HEK293T (cell line): ENCODE measurements around the gene LPAR3.

ENCODE experiments used
- ARNT ChIP-seq: fragments of 450-650 bp; IDR thresholded peaks from 2 replicates; pipeline ENCODE4 v1.6.1; 2017; ENCODE audit warnings: mild to moderate bottlenecking
- BHLHE40 ChIP-seq: fragments of 450-650 bp; IDR thresholded peaks from 2 replicates; pipeline ENCODE4 v1.6.1; 2016; ENCODE audit warnings: mild to moderate bottlenecking, moderate library complexity, borderline replicate concordance
- ELF4 ChIP-seq: fragments of 450-650 bp; IDR thresholded peaks from 2 replicates; pipeline ENCODE4 v1.6.1; 2017; ENCODE audit warnings: antibody characterized with exemption
- FOXA1 ChIP-seq: fragments of 450-650 bp; IDR thresholded peaks from 2 replicates; pipeline ENCODE4 v1.6.1; 2016; ENCODE audit warnings: mild to moderate bottlenecking
- FOXK2 ChIP-seq: fragments of 450-650 bp; IDR thresholded peaks from 2 replicates; pipeline ENCODE4 v1.6.1; 2016; ENCODE audit warnings: mild to moderate bottlenecking
- FOXM1 ChIP-seq: fragments of 450-650 bp; IDR thresholded peaks from 2 replicates; pipeline ENCODE4 v1.6.1; 2017; ENCODE audit warnings: mild to moderate bottlenecking, borderline replicate concordance
- L3MBTL2 ChIP-seq: fragments of 450-650 bp; conservative IDR thresholded peaks from 2 replicates; pipeline ENCODE4 v1.6.1; 2016; ENCODE audit warnings: mild to moderate bottlenecking
- SP1 ChIP-seq: fragments of 450-650 bp; IDR thresholded peaks from 2 replicates; pipeline ENCODE4 v1.6.1; 2017
- SUZ12 ChIP-seq: fragments of 450-650 bp; IDR thresholded peaks from 2 replicates; pipeline ENCODE4 v1.6.1; 2016; ENCODE audit warnings: mild to moderate bottlenecking
- TARDBP ChIP-seq: fragments of 450-650 bp; IDR thresholded peaks from 2 replicates; pipeline ENCODE4 v1.6.1; 2016

GRCh38 chr1:84933011-84933611, 40.1 kb upstream of the LPAR3 start:
- TF ChIP-seq SUZ12 (no peak), FOXA1 (no peak), SP1 (no peak), FOXM1 (no peak), BHLHE40 (no peak), ELF4 (no peak), TARDBP (no peak), L3MBTL2 (no peak), ARNT (no peak), FOXK2 (no peak)
